ENCODE results near the gene PEX14. TPM values are rescaled to one million over a fixed set of nuclear protein-coding genes. Genes with fewer than 3 reads are reported as not detected.
A peak's percentile ranks its signal among the peaks of the same experiment; 100 is the strongest.

The PEX14 gene
- total RNA-seq, 1 donor from 2014 or later = 7.7 TPM

DNA sequence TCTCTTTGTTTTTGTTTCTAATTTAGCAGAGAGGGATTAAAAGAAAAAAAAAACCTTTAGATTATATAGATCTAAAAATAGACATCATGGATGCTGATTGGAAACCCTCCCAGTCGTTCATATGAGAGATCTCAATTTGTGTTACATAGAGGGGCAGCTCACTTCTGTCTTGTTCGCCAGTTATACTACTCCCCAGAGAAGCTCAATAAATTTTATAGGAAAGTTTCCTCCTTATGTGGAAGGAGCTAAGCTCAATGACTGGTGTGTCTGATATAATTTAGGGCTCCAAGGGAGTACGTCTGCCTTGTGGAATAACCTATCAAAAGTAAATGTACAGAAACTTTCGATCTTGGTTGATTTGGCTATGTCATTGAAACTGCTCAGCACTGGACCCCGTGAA, 117.6 kb downstream of the PEX14 start:
- no peak for DNase-seq (ENCODE audit: low read depth in 2 of 2)

DNA sequence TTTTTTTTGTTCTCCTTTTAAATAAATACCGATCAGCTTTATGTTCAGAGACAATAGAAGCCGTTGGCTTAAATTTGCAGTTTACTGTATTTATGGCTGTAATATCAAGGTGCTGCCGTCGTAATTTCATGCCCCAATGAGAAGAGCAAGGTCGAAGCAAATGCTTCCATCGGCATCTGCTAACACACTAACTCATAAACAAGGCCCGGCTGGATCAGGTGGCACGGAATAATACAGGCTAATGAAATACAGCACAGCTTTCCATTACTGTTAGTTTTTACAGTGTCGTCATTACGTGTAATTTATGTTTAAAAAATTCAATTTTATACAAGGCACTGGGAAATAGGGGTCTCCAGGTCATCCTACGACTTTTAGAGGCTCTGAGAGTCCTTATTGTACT, 119.0 kb downstream of the PEX14 start:
- DNase-seq (ENCODE audit: low read depth in 2 of 2) = no peak

- DNase-seq (ENCODE audit: low read depth in 2 of 2) = no peak
These were observed 120.0 kb downstream of the PEX14 start for GRCh38 chr1:10594595-10595223.

DNA sequence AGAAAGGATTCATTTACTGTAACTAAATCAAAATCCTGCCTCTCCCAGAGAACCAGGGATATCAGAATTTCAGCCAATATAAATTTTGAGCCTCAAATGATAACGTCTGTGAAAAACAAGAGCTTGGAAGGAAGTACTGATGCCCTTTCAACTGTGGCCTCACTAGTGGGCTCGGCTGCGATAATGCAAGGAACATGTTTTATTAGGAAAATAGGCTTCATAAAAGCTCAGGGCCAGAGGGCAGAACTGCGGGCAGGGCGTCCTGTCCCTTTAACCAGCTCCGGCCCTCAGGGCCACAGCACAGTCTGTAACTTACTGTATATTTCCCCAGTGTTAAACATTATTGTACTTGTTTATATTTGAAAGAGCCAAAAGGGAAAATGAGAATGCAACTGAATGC, 122.0 kb downstream of the PEX14 start:
- peak in 1 of 2 donors; percentile 32 for DNase-seq (ENCODE audit: low read depth in 2 of 2)

GRCh38 chr1:10597492-10598388, 123.0 kb downstream of the PEX14 start:
- DNase-seq (ENCODE audit: low read depth in 2 of 2) = peak in 1 of 2 donors; percentile 36

- DNase-seq (ENCODE audit: low read depth in 2 of 2) = peak in 1 of 2 donors; percentile 28
These were observed 123.6 kb downstream of the PEX14 start for GRCh38 chr1:10598389-10598702.

GRCh38 chr1:10599194-10599861, 124.6 kb downstream of the PEX14 start:
- DNase-seq (ENCODE audit: low read depth in 2 of 2) = peak in 1 of 2 donors; percentile 19

GRCh38 chr1:10601342-10602070, 126.8 kb downstream of the PEX14 start:
- DNase-seq (ENCODE audit: low read depth in 2 of 2) = no peak

GRCh38 chr1:10602936-10603335, 128.2 kb downstream of the PEX14 start:
- DNase-seq (ENCODE audit: low read depth in 2 of 2) = no peak

DNA sequence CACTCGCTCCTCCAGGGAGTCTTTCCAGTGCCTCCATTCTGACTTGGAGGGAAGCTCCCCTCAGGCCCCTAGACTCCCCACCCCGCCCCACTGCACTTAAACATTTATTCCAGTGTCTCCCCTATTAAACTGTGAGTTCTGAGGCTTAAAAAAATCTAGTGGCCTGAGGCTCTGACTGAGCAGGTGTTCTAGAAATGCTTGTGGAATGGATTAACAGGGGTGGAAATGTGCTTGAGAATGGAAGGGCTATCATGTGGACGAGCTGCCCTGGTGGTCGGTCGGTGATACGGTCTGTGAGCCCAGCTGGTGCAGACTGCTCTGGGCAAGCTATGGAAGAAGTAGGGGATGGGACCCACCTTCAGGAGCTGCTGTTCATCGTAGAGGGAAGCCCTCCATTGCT, 130.2 kb downstream of the PEX14 start:
- DNase-seq (ENCODE audit: low read depth in 2 of 2) = no peak

DNA sequence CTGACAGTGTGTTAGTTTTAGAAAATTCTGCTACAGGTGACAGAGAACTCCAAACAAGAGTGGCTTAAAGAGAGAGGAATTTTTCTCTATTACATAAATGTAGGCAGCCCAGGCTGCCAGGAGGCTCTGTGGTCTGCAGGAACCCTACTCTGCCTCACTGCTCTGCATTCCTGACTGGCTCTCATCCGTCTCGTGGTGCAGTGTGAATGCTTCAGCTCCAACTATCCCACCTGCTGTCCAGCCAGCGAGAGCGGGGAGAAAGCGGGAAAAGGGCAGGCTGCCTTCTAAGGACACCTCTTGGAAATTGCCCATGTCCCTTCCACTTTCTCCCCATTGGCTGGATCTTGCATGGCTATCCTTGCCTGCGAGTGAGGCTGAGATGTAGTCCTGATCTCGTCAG, 131.3 kb downstream of the PEX14 start:
- DNase-seq (ENCODE audit: low read depth in 2 of 2) = no peak

DNA sequence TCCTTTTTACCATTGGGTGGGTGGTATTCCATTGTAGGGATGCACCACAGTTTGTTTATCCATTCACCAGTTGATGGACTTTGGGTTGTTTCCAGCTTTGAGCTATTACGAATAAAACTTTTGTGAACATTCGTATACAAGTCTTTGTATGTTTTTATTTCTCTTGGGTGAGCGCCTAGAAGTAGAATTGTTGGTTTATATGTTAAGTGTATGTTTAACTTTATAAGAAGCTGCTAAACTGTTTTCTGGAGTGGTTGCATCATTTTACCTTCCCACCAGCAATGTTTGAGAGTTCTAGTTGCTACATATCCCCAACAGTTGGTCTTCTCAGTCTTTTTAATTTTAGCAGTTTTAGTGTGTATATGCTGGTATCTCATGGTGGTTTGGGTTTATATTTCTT, 132.5 kb downstream of the PEX14 start:
- DNase-seq (ENCODE audit: low read depth in 2 of 2) = no peak

DNA sequence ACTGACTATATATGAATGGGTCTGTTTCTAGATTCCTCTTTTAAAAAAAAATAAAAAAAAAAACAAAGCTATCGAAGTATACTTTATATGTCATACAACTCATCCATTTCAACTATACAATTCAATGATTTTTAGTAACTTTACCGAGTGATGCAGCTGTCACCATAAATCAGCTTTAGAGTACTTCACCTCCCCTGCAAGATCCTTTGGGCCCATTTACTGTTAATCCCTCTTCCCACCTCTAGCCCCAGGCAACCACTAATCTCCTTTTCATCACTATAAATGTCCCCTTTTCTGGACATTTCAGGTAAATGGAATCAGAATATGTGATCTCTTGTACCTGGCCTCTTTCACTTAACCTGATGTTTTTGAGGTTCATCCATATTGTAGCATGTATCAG, 133.9 kb downstream of the PEX14 start:
- no peak for DNase-seq (ENCODE audit: low read depth in 2 of 2)

DNA sequence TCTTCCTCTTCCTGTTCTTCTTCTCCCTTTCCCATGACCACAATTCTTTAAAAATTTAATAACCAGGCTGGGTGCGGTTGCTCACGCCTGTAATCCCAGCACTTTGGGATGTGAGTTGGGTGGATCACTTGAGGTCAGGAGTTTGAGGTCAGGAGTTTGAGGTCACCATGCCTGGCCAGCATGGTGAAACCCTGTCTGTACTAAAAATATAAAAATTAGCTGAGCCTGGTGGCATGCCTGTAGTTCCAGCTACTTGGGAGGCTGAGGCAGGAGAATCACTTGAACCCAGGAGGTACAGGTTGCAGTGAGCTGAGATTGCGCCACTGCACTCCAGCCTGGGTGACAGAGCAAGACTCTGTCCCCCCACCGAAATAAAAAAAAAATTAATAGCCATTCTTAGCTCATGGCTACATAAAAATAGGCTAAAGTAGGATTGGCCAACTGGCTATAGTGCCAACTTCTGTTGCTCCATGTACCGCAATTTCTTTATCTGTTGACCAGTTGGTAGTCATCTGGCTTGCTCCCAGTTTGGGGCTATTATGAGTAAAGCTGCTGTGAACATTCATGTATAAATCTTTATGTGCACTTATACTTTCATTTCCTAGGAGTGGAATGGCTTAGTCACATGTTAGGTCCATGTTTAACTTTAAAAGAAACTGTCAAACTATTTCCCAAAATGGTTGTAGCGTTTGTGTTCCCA, 136.3 kb downstream of the PEX14 start:
- DNase-seq (ENCODE audit: low read depth in 2 of 2) = no peak

- no peak for DNase-seq (ENCODE audit: low read depth in 2 of 2)
These were observed 137.8 kb downstream of the PEX14 start for GRCh38 chr1:10612436-10613160.

DNA sequence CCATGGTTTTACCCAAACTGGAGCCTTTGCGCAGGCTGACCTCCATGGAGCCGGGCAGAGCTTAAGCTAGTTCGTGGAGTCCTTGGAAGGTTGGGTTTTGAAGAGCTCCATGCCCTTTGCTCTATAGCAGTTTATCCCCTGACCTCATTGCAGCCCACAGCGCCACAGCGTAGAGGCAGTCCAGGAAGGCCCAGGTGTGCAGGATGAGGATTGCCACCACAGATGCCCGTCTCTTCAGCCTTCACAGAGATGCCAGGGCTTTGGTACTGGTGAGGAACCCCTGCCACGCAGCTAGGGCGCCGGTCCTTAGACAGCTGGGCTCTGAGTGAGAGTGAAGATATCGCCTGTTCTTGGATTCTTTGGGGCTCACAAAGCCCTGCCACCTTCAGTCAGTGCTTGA, 138.6 kb downstream of the PEX14 start:
- DNase-seq (ENCODE audit: low read depth in 2 of 2) = no peak

DNA sequence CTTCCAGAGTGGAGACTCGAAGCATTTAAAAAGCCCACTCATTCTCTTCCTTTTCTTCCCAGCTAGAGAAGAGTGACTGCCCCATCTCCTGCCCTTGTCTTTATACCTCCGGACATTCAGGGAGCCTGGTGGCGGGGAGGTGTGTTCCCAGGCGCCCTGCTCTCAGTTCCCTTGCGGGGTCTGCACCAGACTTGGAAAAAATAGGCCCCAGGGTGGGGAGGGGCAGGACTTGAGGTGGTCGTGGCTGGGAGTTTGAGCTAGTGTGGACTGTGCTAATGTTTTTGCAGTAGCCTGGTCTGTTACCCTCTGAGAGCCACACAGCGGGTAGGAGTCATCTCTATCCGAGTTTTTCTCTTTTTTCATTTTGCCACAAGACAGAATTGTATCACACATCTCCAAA, 139.1 kb downstream of the PEX14 start:
- DNase-seq (ENCODE audit: low read depth in 2 of 2) = no peak

DNA sequence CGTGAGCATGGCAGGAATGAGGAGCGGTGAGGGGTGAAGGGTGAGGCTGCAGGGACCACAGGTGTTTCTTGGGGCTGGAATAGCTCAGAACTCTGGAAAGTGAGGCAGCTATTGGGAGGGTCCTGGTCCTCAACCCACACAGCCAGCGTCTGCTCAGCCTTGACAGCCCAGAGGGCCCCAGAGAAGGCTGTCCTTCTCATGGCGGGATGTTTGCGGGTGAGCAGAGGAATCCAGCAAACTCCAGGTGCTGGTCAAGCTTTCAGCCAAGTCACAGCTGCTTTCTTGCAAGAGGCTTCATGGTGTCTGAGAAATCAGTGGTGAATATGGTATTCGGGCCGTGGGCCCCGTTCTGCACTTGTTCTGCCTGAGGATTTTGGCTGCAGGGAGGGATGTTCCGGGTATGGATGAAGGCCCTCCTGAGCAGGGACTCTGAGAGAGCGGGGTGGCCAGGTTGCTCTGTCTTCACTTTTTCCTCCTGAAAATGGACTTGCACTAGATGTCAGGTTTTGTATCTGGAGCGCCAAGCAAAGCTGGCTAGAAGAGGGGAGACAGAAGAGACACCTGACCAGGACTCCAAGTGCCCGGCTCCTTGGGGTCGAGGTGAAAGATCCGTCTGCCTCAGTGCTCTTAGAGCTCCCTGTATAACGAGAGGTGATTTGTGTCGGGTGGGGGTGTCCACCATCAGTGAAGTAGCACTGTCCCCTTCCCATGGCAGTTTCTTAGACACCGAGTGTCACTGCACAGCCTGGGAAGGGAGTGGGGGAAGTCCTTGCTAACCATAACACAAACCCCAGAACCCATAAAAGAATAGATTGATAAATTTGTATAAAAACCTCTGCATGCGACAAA, 139.9 kb downstream of the PEX14 start:
- DNase-seq (ENCODE audit: low read depth in 2 of 2) = no peak

DNA sequence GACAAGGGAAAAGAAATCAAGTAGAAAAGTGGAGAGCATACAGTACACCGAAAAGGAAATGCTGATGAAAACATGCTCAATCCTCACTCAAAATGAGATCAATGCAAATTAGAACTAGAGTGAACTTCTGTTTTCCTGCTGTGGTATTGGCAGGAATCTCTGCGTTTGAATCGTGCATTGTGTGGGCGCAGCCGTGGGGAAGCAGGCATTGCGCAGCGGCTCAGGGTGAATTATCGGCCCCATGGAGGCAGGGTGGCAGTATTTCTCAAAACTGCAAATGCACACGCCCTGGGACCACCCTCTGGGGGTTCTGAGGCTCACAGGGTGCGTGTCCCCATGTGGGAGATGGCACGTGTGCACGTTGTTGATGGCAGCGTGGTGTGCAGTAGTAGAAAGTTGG, 140.6 kb downstream of the PEX14 start:
- no peak for DNase-seq (ENCODE audit: low read depth in 2 of 2)

Data from lung microvascular endothelial cell (primary cell).